Heart left ventricle (tissue), 16 donors: ENCODE data around the gene VTCN1. TPM values are rescaled to one million over a fixed set of nuclear protein-coding genes. Genes with fewer than 3 reads are reported as not detected.

Experiments used
- ATAC-seq, 4 donors: fragments of 200-7000 bp; cut with Tn5 transposase; one replicate each; pipeline ENCODE4 v1.9.1; 2020 to 2022; ENCODE audit warnings: moderate library complexity in 4 of 4, mild to moderate bottlenecking in 3 of 4, moderate number of reproducible peaks in 1 of 4
- DNase-seq, 5 donors: peaks; one replicate each; pipeline ENCODE4 v3.0.0-alpha.2; 2020
- H3K27ac ChIP-seq, 12 donors: fragments of 200-600 bp; sonication (generic) in 4 of 12; one replicate each; pipeline versions ENCODE4 v1.5.0 to v1.8.0; 2016 to 2022; ENCODE audit warnings: mild to moderate bottlenecking in 2 of 12
- H3K27me3 ChIP-seq, 9 donors: fragments of 200-600 bp; sonication (generic) in 2 of 9; one replicate each; pipeline versions ENCODE4 v1.5.1 to v1.8.0; 2016 to 2022; ENCODE audit warnings: mild to moderate bottlenecking in 3 of 9
- H3K36me3 ChIP-seq, 9 donors: fragments of 200-600 bp; sonication (generic) in 2 of 9; one replicate each; pipeline versions ENCODE4 v1.5.0 to v1.8.0; 2018 to 2022; ENCODE audit warnings: mild to moderate bottlenecking in 2 of 9
- H3K4me1 ChIP-seq, 12 donors: fragments of 200-600 bp; sonication (generic) in 4 of 12; one replicate each; pipeline versions ENCODE4 v1.5.0 to v1.8.0; 2016 to 2022; ENCODE audit warnings: mild to moderate bottlenecking in 3 of 12
- H3K4me3 ChIP-seq, 12 donors: fragments of 200-600 bp; sonication (generic) in 4 of 12; one replicate each; pipeline versions ENCODE4 v1.5.0 to v1.8.0; 2017 to 2022; ENCODE audit warnings: mild to moderate bottlenecking in 9 of 12, moderate library complexity in 4 of 12
- H3K9me3 ChIP-seq, 12 donors: fragments of 200-600 bp; sonication (generic) in 4 of 12; one replicate each; pipeline versions ENCODE4 v1.5.0 to v1.8.0; 2016 to 2022; ENCODE audit warnings: mild to moderate bottlenecking in 1 of 12
- POLR2A ChIP-seq, 2 donors: fragments of 450-650 bp; IDR thresholded peaks; one replicate each; pipeline ENCODE4 v1.6.1; 2017; ENCODE audit warnings: antibody characterized with exemption in 2 of 2, mild to moderate bottlenecking in 2 of 2, moderate library complexity in 2 of 2
- WGBS, 4 donors: extraction: QIAGEN DNeasy Blood & Tissue Kit in 2 of 4; methylation state at CpG; one replicate each; pipeline versions ENCODE4 v1.1.5 to v1.1.7; 2013 to 2018; 5-methylcytosine and 5-hydroxymethylcytosine counted together
- intact Hi-C, 10 donors: fragments of 100-400 bp; cut with DNase I; formaldehyde crosslinking; loops; one replicate each; pipeline versions ENCODE4 v1.11.1 to v1.14.2; 2022
- polyA plus RNA-seq, 2 donors: library from polyadenylated mRNA; stranded (reverse); fragments of 200-250 nt; gene quantifications; one replicate each; pipeline ENCODE4 v1.2.3, GENCODE V29; 2013
- total RNA-seq, 9 donors: library from RNA; depleted of rRNA in 2 of 9; stranded (reverse); fragments of >200 nt in 2 of 9; fragmentation: NEBNext Ultra II Directional in 3 of 9; extraction: Animal tissue kit (Norgen Biotek cat#: 25700) in 3 of 9; gene quantifications; one replicate each; pipeline versions ENCODE4 v1.1.0 to v1.2.4, GENCODE V29; 2016 to 2023
- TF ChIP-seq, protein P1 (sequence below), 12 donors: fragments of 200-600 bp; sonication (generic) in 4 of 12; IDR thresholded peaks; one replicate each; pipeline versions ENCODE4 v1.5.0 to v1.8.0; 2018 to 2022; ENCODE audit warnings: antibody characterized with exemption in 12 of 12, mild to moderate bottlenecking in 5 of 12
- donor health status: ischemic (EF 13 %, LVEDD 7.1; RV severe dilation, severe dysfunction).
- donor health status: healthy with polysubstance abuse.
- donor health status: DM: no; HTN: yes; CAD: no.
- donor health status: DM: no; HTN: no; CAD: no.
- donor health status: ischemic (EF 25% LVEDD 6.9; RV normal size, moderate dysfunction).
- donor health status: ischemic (EF 25% LVEDD 5.7; RV mildly dilated, moderate dysfunction).
- donor health status: healthy.
- donor health status: DM: yes; HTN: yes; CAD: no.
- donor health status: ischemic (EF 35%, LVEDD 5.7; RV mildly dilated, moderate dysfunction).
- donor health status: nonischemic (EF 11% LVEDD 7.7; RV severe dilation, severe dysfunction).
- donor health status: DM: yes; HTN: yes; CAD: no.
- donor health status: PGD.
- donor health status: ischemic (EF 29% LVEDD 5.4; RV normal size, mild dysfunction).
- donor health status: nonischemic (EF 23%, LVEDD 6.1; RV moderate dilation, normal function).

The VTCN1 gene
- total and polyA plus RNA-seq, 11 donors, result 0.09 to 0.16 TPM; not detected in 9

DNA sequence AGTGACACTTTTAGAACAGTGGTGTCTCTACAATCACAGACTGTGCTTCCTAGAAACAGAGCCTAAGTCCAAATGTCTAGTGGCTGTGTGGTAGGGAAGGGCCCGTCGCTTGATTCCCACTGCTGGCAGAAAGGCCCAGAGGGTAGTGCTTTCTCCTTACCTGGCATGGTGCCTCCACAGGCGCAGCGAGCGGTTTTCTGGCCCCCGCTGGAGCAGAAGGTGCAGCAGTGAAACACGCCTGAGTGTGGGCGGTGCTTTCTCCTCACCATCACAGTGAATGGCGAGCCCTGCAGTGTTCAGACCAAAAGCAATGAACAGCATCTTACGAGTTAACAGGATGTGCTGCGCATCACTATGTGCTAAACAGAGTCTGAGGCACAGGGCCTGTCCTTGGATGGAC lies 97.5 kb downstream of the VTCN1 start:
- intact Hi-C loops, result no loop called here
- ATAC-seq, result no peak
- DNase-seq, result no peak
- Histone ChIP-seq H3K4me1 (peaks cover 0 to 12% (median 0%) of the 10 kb centered on the region in 12 donors), H3K36me3 (peaks cover 0 to 86% (median 24%) of the 10 kb centered on the region in 9 donors), H3K4me3 (no peak overlapping the region), H3K27me3 (no peaks in the 10 kb centered on the region), H3K9me3 (no peaks in the 10 kb centered on the region), H3K27ac (no peak overlapping the region)
- 94 to 96% (median 95%) methylated on average over 11 of the region's 11 CpGs for WGBS, 4 donors
- TF ChIP-seq, protein P1, sequence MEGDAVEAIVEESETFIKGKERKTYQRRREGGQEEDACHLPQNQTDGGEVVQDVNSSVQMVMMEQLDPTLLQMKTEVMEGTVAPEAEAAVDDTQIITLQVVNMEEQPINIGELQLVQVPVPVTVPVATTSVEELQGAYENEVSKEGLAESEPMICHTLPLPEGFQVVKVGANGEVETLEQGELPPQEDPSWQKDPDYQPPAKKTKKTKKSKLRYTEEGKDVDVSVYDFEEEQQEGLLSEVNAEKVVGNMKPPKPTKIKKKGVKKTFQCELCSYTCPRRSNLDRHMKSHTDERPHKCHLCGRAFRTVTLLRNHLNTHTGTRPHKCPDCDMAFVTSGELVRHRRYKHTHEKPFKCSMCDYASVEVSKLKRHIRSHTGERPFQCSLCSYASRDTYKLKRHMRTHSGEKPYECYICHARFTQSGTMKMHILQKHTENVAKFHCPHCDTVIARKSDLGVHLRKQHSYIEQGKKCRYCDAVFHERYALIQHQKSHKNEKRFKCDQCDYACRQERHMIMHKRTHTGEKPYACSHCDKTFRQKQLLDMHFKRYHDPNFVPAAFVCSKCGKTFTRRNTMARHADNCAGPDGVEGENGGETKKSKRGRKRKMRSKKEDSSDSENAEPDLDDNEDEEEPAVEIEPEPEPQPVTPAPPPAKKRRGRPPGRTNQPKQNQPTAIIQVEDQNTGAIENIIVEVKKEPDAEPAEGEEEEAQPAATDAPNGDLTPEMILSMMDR (IDR thresholded peaks at IDR 0.05), result no peak
- no peak for TF ChIP-seq POLR2A (IDR thresholded peaks at IDR 0.05)

DNA sequence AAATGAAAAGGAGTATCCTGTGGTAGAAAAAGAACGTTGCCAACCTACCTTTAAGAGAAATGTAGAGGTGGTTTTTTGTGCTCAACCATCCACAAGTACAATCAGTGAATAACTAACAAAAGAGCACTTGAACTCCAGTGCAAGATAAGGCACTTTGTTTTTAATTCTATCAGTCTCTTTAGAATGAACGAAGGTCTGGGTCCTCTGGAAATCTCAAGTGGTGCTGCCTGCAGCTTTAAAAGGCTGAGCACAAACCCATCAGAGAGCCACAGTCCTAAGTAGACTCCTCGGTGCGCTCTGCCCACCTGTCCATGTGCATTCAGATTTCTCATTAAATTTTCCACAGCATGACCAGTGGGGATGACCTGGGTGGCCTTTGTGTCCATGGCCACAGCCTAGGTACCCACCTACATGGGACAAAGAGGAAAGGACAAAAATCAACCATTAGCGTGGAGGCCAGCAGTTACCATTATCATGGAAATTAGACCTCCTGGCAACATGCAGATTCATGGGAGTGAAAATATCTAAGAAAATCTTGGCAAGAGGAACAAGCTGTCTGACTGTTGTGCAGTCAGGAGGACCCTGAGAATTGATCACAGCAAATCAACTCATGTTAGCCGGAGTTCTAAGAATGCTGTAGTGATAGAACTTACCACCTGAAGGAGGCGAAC lies 98.5 kb downstream of the VTCN1 start:
- intact Hi-C loops, result no loop called here
- Histone ChIP-seq H3K4me3 (no peak overlapping the region), H3K27ac (no peak overlapping the region), H3K36me3 (peaks cover 0 to 86% (median 24%) of the 10 kb centered on the region in 9 donors), H3K27me3 (no peaks in the 10 kb centered on the region), H3K9me3 (no peaks in the 10 kb centered on the region), H3K4me1 (peaks cover 0 to 10% (median 0%) of the 10 kb centered on the region in 12 donors)
- ATAC-seq, result no peak
- DNase-seq, result no peak
- TF ChIP-seq, protein P1 (IDR thresholded peaks at IDR 0.05), result no peak
- no peak for TF ChIP-seq POLR2A (IDR thresholded peaks at IDR 0.05)
- WGBS, 4 donors, result 70 to 82% (median 77%) methylated on average over 7 of the region's 7 CpGs

DNA sequence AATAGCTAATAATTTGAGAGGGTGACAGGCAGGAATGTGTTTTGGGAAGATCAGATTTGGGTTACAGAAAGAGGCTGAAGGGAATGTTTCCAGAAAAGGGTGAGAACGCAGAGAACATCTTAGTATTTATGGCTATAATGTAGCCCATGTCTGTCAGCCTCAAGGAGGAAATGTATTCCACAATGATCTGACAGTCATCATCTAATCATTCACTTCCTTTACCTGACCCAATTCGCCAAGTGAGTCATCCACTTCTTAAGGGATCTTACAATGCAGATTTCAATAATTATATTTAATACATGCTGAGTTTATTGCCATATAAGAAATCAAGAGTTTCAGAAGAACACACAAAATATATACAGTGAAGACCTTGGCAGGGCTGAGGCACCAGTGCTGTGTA lies 100.0 kb downstream of the VTCN1 start:
- no peak overlapping the region for H3K4me3 ChIP-seq
- H3K27ac ChIP-seq, result no peak overlapping the region
- DNase-seq (no peak), ATAC-seq (no peak)
- intact Hi-C loops, result no loop called here
- no peaks in the 10 kb centered on the region for H3K9me3 ChIP-seq
- H3K4me1 ChIP-seq, result no peaks in the 10 kb centered on the region
- no peak for TF ChIP-seq POLR2A (IDR thresholded peaks at IDR 0.05)
- TF ChIP-seq, protein P1 (IDR thresholded peaks at IDR 0.05), result no peak
- H3K36me3 ChIP-seq, result peaks cover 0 to 92% (median 24%) of the 10 kb centered on the region in 9 donors
- H3K27me3 ChIP-seq, result no peaks in the 10 kb centered on the region
- WGBS, 4 donors, result 76 to 94% (median 92%) methylated on average over 2 of the region's 2 CpGs

DNA sequence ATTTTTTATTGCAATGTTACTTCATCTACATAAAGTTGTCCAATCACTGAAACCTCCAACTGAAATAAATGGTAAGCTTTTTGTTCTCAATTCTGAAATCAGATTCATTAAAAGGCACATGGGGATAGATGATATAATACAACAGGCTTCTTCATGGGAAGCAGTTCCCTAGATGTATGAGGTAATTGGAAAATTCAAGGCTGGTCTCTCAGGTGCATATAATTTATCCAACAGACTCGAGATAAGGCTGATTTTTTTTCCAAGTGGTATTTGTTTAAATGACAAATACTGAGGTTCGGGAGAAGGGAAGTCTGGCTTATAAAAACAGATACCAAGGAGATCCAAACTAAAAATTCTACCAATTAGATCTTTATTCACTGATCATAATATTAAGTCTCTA lies 103.4 kb downstream of the VTCN1 start:
- H3K36me3 ChIP-seq, result peaks cover 0 to 77% (median 40%) of the 10 kb centered on the region in 9 donors
- intact Hi-C loops, result no loop called here
- no peak overlapping the region for H3K4me3 ChIP-seq
- ATAC-seq (no peak), DNase-seq (no peak)
- H3K27me3 ChIP-seq, result no peaks in the 10 kb centered on the region
- H3K27ac ChIP-seq, result no peak overlapping the region
- H3K4me1 ChIP-seq, result no peaks in the 10 kb centered on the region
- 88 to 90% (median 88%) methylated on average over 2 of the region's 2 CpGs for WGBS, 4 donors
- H3K9me3 ChIP-seq, result no peaks in the 10 kb centered on the region
- no peak for TF ChIP-seq POLR2A (IDR thresholded peaks at IDR 0.05)
- TF ChIP-seq, protein P1 (IDR thresholded peaks at IDR 0.05), result no peak
